ENCODE results near the gene ZBP1.

ZBP1 gene

GRCh38 chr20:57615445-57615811 is 4.8 kb downstream of the ZBP1 start:
- Mint-ChIP-seq H3K27ac (no peak overlapping the region), H3K4me1 (ENCODE audit: low read depth in 2 of 2) (peaks cover 45% of the 10 kb centered on the region in 2 donors), H3K27me3 (no peaks in the 10 kb centered on the region), H3K9me3 (no peaks in the 10 kb centered on the region), H3K4me3 (no peak overlapping the region), H3K36me3 (ENCODE audit: insufficient read depth) (peaks cover 70% of the 10 kb centered on the region)
- ATAC-seq (replicated peaks): no peak
- no peak for DNase-seq

DNA sequence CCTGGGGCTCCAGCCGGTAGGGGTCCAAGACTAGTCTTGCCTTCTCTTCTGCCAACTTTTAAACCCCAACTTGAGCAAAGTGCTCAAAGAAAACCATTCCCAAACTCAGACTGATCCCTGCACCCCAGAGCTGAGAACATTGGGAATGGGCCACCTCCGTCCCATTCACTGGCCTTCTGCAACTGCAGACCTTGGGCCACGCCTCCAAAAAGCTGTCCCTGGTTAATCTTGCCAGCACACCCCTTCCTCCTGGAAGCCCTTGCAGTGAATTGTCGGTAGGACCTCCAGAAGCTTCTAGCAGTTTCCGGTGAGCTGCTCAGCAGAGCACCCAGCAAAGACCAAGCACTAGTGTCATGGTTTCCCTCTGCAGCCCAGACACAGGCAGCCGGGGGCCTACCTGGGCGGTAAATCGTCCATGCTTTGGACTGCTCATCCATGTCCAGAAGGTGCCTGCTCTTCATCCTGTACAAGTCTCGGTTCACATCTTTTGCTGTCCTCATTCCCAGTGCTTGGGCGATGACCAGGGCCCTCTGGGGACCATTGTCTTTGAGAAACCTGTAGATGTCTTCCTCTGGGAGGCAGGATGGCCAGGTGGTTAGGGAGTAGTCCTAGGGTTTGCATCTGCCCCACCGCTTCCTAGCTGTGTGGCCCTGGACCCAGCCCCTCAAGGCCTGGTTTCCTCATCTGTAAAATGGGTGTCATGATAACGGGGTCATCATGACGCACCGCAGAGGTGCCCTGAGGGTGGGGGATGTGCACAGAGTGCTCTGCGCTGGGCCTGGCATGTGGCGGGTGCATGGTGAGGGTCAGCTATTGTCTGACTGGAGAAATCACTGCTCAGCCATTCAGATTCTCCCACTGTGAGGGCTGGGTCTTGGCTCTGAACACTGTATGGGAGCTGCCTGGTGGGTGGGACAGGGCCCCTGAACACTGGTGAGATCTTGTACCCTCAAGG is 5.5 kb downstream of the ZBP1 start:
- Mint-ChIP-seq H3K36me3 (ENCODE audit: insufficient read depth) (peaks cover 75% of the 10 kb centered on the region), H3K4me3 (no peak overlapping the region), H3K27me3 (no peaks in the 10 kb centered on the region), H3K4me1 (ENCODE audit: low read depth in 2 of 2) (peaks cover 40% of the 10 kb centered on the region in 2 donors), H3K9me3 (no peaks in the 10 kb centered on the region), H3K27ac (peak overlapping the region in 1 of 2 donors; percentile 49)
- ATAC-seq (replicated peaks) (no peak), DNase-seq (no peak)

DNA sequence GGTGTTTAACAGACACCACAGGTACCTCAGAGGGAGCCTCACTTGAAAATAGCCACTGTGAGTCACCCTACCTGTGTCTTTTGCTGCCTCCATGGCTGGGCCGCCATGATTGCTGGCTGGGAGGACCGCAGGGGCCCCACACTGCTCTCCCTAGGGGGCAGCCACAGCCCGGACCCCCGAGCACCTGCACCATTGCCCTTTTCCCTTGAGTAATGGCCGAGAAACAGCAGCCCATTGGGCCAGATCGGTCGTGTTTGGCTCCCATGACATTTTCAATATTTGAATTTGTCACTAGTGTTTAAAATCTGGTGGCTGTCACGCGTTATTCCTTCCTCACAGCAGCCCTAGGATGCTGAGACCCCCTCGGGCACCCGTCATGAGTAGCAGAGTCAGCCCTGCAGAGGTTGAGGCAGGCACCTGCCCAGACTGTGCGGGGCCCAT is 6.7 kb downstream of the ZBP1 start:
- no peaks in the 10 kb centered on the region for H3K9me3 Mint-ChIP-seq
- H3K4me3 Mint-ChIP-seq: no peak overlapping the region
- H3K4me1 Mint-ChIP-seq (ENCODE audit: low read depth in 2 of 2): peaks cover 27 to 29% of the 10 kb centered on the region in 2 donors
- ATAC-seq (replicated peaks): no peak
- DNase-seq: no peak
- H3K27ac Mint-ChIP-seq: peak overlapping the region in 1 of 2 donors; percentile 38
- H3K36me3 Mint-ChIP-seq (ENCODE audit: insufficient read depth): peaks cover 72% of the 10 kb centered on the region
- no peaks in the 10 kb centered on the region for H3K27me3 Mint-ChIP-seq

GRCh38 chr20:57612916-57613315 is 7.3 kb downstream of the ZBP1 start:
- H3K4me1 Mint-ChIP-seq (ENCODE audit: low read depth in 2 of 2): peaks cover 21 to 25% of the 10 kb centered on the region in 2 donors
- peaks cover 77% of the 10 kb centered on the region for H3K36me3 Mint-ChIP-seq (ENCODE audit: insufficient read depth)
- ATAC-seq (replicated peaks) (no peak), DNase-seq (no peak)
- H3K27me3 Mint-ChIP-seq: no peaks in the 10 kb centered on the region
- no peak overlapping the region for H3K4me3 Mint-ChIP-seq
- H3K9me3 Mint-ChIP-seq: no peaks in the 10 kb centered on the region
- peak overlapping the region in 1 of 2 donors; percentile 38 for H3K27ac Mint-ChIP-seq

DNA sequence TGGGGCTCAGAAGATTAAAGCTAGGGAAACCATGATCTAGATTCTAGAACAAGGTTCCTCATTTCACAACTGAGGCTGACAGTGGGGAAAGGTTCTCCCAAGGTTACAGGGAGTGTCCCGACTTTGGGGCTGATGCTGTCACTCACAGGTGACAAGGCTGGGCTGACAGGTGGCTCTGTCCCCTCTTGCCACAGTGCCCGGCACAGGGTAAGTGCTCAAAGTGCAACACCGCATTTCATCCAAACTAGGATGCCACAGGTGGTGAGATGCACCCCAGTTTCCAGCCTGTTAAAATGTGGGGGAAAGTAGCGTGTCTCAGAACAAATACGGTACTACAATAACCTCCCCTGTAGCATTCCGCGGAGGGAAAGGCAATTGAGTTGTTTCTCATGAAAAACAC is 7.8 kb downstream of the ZBP1 start:
- Mint-ChIP-seq H3K27ac (no peak overlapping the region), H3K9me3 (no peaks in the 10 kb centered on the region), H3K36me3 (ENCODE audit: insufficient read depth) (peaks cover 80% of the 10 kb centered on the region), H3K27me3 (no peaks in the 10 kb centered on the region), H3K4me3 (no peak overlapping the region), H3K4me1 (ENCODE audit: low read depth in 2 of 2) (peaks cover 17 to 20% of the 10 kb centered on the region in 2 donors)
- no peak for ATAC-seq (replicated peaks)
- no peak for DNase-seq

- no peak for DNase-seq
- no peaks in the 10 kb centered on the region for H3K9me3 Mint-ChIP-seq
- H3K36me3 Mint-ChIP-seq (ENCODE audit: insufficient read depth): peaks cover 80% of the 10 kb centered on the region
- H3K27ac Mint-ChIP-seq: no peak overlapping the region
- peaks cover 12 to 13% of the 10 kb centered on the region in 2 donors for H3K4me1 Mint-ChIP-seq (ENCODE audit: low read depth in 2 of 2)
- ATAC-seq (replicated peaks): no peak
- no peaks in the 10 kb centered on the region for H3K27me3 Mint-ChIP-seq
- no peak overlapping the region for H3K4me3 Mint-ChIP-seq
These were observed 8.5 kb downstream of the ZBP1 start for GRCh38 chr20:57611586-57612311.

DNA sequence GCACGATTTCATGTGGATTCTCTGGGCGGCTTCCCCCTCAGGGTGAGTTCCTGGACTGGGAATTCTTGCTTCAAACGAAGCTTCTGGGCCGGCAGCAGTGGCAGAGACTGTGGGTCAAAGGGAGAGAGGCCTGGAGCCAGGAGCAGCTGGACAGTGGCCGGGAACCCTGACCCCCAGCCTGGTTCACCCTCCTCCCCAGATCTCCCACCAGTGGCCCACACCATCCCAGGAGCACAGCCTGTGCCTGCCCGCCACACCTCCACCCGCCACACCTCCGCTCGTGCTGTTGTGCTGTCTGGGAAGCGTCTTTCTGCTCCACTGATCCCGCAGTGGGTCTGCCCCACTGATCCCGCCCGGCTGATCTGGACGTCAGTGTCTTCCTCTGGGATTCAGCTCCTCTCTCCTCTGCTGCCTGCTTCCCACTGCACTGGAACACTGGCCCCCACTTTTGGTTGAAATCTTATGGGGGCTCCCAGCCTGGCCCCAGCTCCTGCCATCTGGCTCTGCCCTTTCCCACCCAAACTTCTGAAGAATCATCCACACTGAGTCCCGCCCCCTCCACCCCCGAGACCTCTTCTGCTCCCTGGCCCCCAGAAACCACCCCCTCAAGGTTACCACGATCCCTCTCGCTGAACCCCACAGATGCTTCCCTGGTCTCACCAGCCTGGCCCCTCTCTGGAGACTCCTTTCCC is 9.8 kb downstream of the ZBP1 start:
- Mint-ChIP-seq H3K9me3 (no peaks in the 10 kb centered on the region), H3K36me3 (ENCODE audit: insufficient read depth) (peaks cover 78% of the 10 kb centered on the region), H3K4me1 (ENCODE audit: low read depth in 2 of 2) (peaks cover 15 to 19% of the 10 kb centered on the region in 2 donors), H3K27me3 (no peaks in the 10 kb centered on the region), H3K27ac (peak overlapping the region; percentile 75 to 77), H3K4me3 (no peak overlapping the region)
- DNase-seq (no peak), ATAC-seq (replicated peaks) (no peak)

DNA sequence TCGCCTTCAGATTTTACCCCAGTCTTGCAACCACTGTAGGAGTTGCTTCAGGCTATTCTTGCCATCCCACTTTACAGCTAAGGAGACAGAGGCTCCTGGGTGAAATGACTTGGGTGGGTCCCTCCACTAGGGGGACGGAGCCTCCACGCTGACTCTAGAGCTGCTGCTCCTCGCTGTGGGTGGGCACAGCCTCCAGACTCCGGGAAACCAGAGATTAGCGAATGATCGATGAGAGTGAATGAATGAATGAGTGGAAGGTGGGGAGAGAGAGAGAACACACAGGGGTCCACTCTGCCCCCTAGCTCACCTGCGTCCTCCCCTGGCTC is 10.4 kb downstream of the ZBP1 start:
- Mint-ChIP-seq H3K9me3 (no peaks in the 10 kb centered on the region), H3K4me3 (no peak overlapping the region), H3K36me3 (ENCODE audit: insufficient read depth) (peaks cover 75% of the 10 kb centered on the region), H3K27ac (peak overlapping the region in 1 of 2 donors; percentile 75), H3K27me3 (no peaks in the 10 kb centered on the region), H3K4me1 (ENCODE audit: low read depth in 2 of 2) (peaks cover 21 to 23% of the 10 kb centered on the region in 2 donors)
- ATAC-seq (replicated peaks): no peak
- DNase-seq: no peak

DNA sequence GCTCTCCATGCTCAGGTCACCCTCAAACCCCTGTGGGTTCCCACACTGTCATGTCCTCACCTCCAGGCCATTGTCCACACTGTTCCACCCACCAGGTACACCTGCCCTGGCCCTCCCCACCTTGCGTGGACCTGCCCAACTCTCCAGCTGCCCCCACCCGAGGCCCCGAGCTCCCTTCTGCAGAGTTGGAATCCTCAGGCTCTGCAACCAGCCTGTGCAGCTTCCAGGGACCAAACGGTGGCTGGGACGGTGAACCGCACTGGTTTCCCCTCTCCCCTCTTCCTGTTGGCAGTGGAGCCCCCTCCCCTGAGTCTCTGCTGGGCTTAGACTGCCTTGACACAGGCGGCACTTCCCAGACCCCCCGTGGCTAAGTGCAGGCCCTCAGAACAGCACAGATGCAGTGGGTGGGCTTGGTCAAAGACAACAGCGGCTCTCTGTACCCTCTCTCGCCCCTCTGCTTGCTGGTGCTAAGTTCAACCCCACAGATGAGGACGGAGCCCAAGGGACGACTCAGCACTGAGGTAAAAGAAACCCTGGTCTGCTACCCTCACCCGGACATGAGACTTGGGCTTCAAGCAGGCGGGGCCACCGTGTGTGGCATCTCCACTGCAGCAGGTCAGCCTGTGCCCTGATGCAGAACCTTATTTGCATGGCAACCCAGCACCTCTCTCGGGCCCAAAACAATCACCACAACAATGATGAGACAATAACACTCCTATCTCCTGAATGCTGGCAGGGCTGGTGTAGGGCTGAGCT is 11.0 kb downstream of the ZBP1 start:
- H3K27ac Mint-ChIP-seq: peak overlapping the region in 1 of 2 donors; percentile 75
- peaks cover 23 to 24% of the 10 kb centered on the region in 2 donors for H3K4me1 Mint-ChIP-seq (ENCODE audit: low read depth in 2 of 2)
- H3K36me3 Mint-ChIP-seq (ENCODE audit: insufficient read depth): peaks cover 70% of the 10 kb centered on the region
- ATAC-seq (replicated peaks): no peak
- no peaks in the 10 kb centered on the region for H3K9me3 Mint-ChIP-seq
- H3K4me3 Mint-ChIP-seq: no peak overlapping the region
- no peak for DNase-seq
- H3K27me3 Mint-ChIP-seq: no peaks in the 10 kb centered on the region

DNA sequence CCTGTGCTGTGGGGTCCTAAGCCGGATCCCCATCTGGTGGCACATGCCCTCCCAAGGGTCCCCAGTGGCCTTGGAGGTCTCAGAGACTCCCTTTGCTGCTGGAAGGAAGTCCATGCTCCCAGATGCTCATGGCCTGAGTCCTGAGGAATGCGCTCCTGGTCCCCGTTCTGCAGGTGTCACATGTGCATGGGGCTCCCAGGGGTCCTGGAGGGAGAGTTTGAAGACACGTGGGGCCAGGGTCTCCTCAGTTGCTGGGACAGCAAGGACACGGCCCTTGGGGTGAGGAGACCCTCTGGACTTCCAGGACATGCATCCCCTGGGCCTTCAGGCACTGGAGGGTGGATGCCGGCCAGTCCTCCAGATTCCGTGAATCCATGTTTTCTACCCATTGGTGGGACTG is 11.7 kb downstream of the ZBP1 start:
- Mint-ChIP-seq H3K27me3 (no peaks in the 10 kb centered on the region), H3K27ac (no peak overlapping the region), H3K4me1 (ENCODE audit: low read depth in 2 of 2) (peaks cover 25 to 27% of the 10 kb centered on the region in 2 donors), H3K4me3 (no peak overlapping the region), H3K9me3 (no peaks in the 10 kb centered on the region), H3K36me3 (ENCODE audit: insufficient read depth) (peaks cover 62% of the 10 kb centered on the region)
- ATAC-seq (replicated peaks): no peak
- DNase-seq: no peak

DNA sequence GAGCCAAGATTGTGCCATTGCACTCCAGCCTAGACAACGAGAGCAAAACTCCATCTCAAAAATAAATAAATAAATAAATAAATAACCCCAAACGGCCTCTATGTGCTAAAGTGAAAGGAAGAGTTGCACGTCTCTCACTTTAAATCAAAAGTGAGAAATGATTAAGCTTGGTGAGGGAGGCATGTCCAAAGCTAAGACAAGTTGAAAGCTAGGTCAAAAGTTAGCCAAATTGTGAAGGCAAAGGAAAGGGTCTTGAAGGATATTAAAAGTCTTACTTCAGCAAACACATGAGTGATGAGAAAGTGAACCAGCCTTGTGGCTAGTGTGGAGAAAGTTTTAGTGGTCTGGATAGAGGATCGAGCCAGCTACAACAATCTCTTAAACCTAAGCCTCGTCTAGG is 14.3 kb downstream of the ZBP1 start:
- H3K27me3 Mint-ChIP-seq: no peaks in the 10 kb centered on the region
- no peaks in the 10 kb centered on the region for H3K9me3 Mint-ChIP-seq
- H3K4me1 Mint-ChIP-seq (ENCODE audit: low read depth in 2 of 2): peaks cover 33 to 36% of the 10 kb centered on the region in 2 donors
- peak; percentile 20 for ATAC-seq (replicated peaks)
- peak overlapping the region; percentile 97 to 99 for H3K27ac Mint-ChIP-seq
- H3K4me3 Mint-ChIP-seq: peak overlapping the region; percentile 57 to 69
- H3K36me3 Mint-ChIP-seq (ENCODE audit: insufficient read depth): peaks cover 40% of the 10 kb centered on the region
- DNase-seq: no peak

DNA sequence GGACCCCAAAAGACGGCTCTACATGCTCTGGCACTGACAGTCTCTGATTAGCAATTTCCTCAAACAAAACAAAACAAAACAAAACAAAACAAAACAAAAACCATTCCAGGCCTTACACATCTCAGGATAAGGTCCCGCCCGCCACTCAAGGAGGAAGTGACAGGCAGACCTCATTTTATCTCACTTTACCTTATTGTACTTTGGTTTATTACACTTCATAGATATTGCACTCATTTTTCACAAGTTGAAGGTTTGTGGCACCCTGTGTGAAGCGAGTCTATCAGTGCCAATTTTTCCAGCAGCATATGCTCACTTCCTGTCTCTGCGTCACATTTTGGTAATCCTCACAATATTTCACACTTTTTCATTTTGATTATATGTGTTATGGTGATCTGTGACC is 15.2 kb downstream of the ZBP1 start:
- ATAC-seq (replicated peaks): peak; percentile 89
- H3K27me3 Mint-ChIP-seq: no peaks in the 10 kb centered on the region
- H3K27ac Mint-ChIP-seq: peak overlapping the region; percentile 97 to 99
- H3K4me3 Mint-ChIP-seq: peak overlapping the region; percentile 57 to 69
- peak; percentile 53 to 61 (median 53) for DNase-seq
- H3K9me3 Mint-ChIP-seq: no peaks in the 10 kb centered on the region
- peaks cover 30 to 36% of the 10 kb centered on the region in 2 donors for H3K4me1 Mint-ChIP-seq (ENCODE audit: low read depth in 2 of 2)
- peaks cover 32% of the 10 kb centered on the region for H3K36me3 Mint-ChIP-seq (ENCODE audit: insufficient read depth)

DNA sequence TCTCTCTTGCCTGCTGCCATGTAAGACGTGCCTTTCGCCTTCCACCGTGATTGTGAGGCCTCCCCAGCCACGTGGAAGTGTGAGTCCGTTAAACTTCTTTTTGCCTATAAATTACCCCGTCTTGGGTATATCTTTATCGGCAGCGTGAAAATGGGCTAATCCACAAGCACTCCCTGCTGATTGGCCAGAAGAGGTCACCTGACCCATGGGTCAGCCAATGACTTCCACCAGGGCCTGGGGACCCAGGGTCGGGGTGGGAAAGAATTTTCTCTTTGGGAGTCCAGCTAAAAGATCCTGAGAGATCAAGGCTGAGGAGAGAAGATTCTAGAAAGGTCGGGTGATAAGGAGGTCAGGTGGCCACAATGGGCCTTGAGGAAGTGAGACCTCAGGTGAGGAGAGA is 17.1 kb downstream of the ZBP1 start:
- Mint-ChIP-seq H3K4me1 (ENCODE audit: low read depth in 2 of 2) (peaks cover 30 to 36% of the 10 kb centered on the region in 2 donors), H3K27me3 (no peaks in the 10 kb centered on the region), H3K4me3 (peak overlapping the region in 1 of 2 donors; percentile 10), H3K36me3 (ENCODE audit: insufficient read depth) (peaks cover 17% of the 10 kb centered on the region), H3K27ac (peak overlapping the region; percentile 68 to 91), H3K9me3 (no peaks in the 10 kb centered on the region)
- ATAC-seq (replicated peaks): no peak
- no peak for DNase-seq

All from effector memory CD8-positive, alpha-beta T cell (primary cell).